Measurements from ENCODE around the gene SLC15A1.
"Not testable (repeated sequence)": the region's sequence is repeated elsewhere in the genome, so short reads cannot be mapped to it uniquely, and the experiment has no call there.

SLC15A1 gene

DNA sequence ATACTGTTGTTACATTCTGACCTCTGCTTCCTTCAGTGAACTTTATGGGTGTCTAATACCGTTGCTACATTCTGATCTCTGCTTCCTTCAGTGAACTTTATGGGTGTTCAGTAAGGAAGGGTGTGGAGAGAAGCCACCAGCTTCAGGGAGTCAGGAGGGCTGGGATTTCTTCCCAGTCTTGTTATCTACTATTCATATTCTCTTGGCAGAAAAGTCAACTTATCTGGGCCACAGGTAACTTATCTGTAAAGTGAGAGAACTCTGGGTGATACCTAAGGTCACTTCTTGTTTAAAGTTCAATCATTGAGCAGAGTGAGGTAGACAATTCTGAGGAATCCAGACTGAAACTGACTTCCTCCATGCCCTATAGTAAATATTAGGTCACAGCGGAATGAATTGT lies 104.3 kb downstream of the SLC15A1 start:
- no peak overlapping the region for H3K4me3 ChIP-seq (ENCODE audit: control insufficient read depth, low read depth, low read length)
- no peak for DNase-seq (ENCODE audit: low read depth)
- TF ChIP-seq, protein P1, sequence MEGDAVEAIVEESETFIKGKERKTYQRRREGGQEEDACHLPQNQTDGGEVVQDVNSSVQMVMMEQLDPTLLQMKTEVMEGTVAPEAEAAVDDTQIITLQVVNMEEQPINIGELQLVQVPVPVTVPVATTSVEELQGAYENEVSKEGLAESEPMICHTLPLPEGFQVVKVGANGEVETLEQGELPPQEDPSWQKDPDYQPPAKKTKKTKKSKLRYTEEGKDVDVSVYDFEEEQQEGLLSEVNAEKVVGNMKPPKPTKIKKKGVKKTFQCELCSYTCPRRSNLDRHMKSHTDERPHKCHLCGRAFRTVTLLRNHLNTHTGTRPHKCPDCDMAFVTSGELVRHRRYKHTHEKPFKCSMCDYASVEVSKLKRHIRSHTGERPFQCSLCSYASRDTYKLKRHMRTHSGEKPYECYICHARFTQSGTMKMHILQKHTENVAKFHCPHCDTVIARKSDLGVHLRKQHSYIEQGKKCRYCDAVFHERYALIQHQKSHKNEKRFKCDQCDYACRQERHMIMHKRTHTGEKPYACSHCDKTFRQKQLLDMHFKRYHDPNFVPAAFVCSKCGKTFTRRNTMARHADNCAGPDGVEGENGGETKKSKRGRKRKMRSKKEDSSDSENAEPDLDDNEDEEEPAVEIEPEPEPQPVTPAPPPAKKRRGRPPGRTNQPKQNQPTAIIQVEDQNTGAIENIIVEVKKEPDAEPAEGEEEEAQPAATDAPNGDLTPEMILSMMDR (IDR thresholded peaks at IDR 0.05; ENCODE audit: control insufficient read depth, insufficient read depth, low read depth, low read length, missing control alignments), result no peak

DNA sequence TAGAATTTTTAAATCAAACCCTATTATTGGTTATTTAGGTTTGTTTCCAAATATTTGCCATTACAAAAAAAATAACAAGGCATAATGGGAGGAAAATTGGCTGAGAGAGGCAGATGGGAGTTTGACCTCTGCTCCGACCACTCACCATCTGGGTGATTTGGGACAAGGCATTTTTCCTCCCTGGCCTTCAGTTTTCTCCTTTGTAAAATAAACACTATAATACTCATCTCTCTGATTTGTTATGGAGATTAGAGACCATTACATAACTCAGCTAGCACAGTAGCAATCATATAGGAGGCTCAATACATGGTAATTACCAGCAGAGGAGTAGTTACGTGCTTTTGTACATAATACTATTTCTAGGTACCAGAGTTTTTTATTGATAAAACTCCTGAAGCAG lies 105.4 kb downstream of the SLC15A1 start:
- TF ChIP-seq, protein P1 (IDR thresholded peaks at IDR 0.05; ENCODE audit: control insufficient read depth, insufficient read depth, low read depth, low read length, missing control alignments), result no peak
- no peak for DNase-seq (ENCODE audit: low read depth)
- no peak overlapping the region for H3K4me3 ChIP-seq (ENCODE audit: control insufficient read depth, low read depth, low read length)

DNA sequence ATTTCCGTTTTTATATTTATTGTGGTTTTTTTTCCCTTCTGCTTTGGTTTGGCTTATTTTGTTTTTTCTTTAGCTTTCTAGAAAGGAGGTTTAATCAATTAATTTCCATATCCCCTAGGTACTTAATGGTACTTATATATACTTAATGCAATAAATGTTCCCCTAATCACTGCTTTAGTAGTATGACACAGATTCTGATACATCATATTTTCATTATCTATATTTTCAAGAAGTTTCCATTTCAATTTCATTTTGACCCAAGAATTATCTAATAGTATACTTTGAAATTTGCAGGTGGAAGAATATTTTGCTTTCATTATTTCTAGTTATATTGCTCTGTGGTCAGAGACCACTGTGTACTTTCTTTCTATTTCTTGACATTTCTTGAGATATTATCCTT lies 109.0 kb downstream of the SLC15A1 start:
- TF ChIP-seq, protein P1 (IDR thresholded peaks at IDR 0.05; ENCODE audit: control insufficient read depth, insufficient read depth, low read depth, low read length, missing control alignments), result no peak
- no peak for DNase-seq (ENCODE audit: low read depth)
- H3K4me3 ChIP-seq (ENCODE audit: control insufficient read depth, low read depth, low read length), result no peak overlapping the region

DNA sequence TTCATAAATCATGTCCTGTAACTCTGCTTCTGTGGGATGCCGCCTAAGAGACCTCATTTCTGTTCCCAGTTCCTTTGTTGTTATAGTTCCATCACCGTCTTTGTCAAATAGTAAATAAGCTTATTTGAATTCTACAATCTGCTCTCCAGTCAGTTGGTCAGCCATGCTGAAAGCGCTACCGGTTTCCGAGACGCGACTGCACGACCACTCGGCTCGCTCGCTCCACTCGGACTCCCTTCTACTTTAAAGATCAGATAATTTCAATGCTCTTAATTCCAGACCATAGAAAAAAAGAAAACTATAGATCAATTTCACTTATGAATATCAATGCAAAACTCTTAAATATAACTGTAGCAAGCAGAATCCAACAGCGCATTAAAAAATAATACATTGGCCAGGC lies 111.4 kb downstream of the SLC15A1 start:
- no peak overlapping the region for H3K4me3 ChIP-seq (ENCODE audit: control insufficient read depth, low read depth, low read length)
- TF ChIP-seq, protein P1 (IDR thresholded peaks at IDR 0.05; ENCODE audit: control insufficient read depth, insufficient read depth, low read depth, low read length, missing control alignments), result no peak
- DNase-seq (ENCODE audit: low read depth), result no peak

DNA sequence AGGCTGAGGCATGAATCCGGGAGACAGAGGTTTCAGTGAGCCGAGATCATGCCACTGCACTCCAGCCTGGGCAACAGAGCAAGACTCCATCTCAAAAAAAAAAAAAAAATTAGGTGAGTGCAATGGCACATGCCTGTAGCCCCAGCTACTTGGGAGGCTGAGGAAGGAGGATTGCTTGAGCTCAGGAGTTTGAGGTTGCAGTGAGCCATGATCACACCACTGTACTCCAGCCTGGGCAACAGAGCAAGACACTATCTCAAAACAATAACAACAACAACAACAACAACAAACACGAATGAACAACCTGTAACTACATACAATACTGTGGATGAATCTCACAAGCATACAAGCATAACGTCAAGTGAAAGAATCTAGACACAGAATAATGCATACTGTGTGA lies 112.7 kb downstream of the SLC15A1 start:
- not testable (repeated sequence) for H3K4me3 ChIP-seq (ENCODE audit: control insufficient read depth, low read depth, low read length); DNase-seq (ENCODE audit: low read depth)

DNA sequence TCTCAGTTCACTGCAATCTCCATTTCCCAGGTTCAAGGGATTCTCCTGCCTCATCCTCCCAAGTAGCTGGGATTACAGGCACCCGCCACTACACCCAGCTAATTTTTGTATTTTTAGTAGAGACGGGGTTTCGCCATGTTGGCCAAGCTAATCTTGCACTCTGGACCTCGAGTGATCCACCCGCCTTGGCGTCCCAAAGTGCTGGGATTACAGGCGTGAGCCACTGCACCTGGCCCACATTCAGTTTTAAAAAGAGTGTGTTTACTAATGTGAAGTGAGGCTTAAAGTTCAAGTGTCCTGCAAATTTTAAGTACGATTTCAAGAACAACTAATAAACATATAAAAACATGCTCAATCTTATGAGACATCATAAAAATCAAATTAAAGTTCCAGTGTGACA lies 114.1 kb downstream of the SLC15A1 start:
- H3K4me3 ChIP-seq (ENCODE audit: control insufficient read depth, low read depth, low read length); DNase-seq (ENCODE audit: low read depth): not testable (repeated sequence)
